Hypothalamus (tissue), 51 donors: ENCODE results near the gene SUSD6.
A peak's percentile ranks its signal among the peaks of the same experiment; 100 is the strongest.

Source experiments
- DNase-seq, 51 donors: peaks; one replicate each; lab custom pipeline; 2025; lab: John Stamatoyannopoulos, UW

Gene SUSD6

GRCh38 chr14:69669375-69669774 is 58.0 kb downstream of the SUSD6 start:
- DNase-seq = no peak

GRCh38 chr14:69670093-69670492 is 58.7 kb downstream of the SUSD6 start:
- no peak for DNase-seq

GRCh38 chr14:69671365-69672030 is 60.1 kb downstream of the SUSD6 start:
- no peak for DNase-seq

- DNase-seq = no peak
Measured at GRCh38 chr14:69672356-69672755, 61.0 kb downstream of the SUSD6 start.

- no peak for DNase-seq
Measured at GRCh38 chr14:69673104-69673503, 61.7 kb downstream of the SUSD6 start.

- no peak for DNase-seq
Measured at GRCh38 chr14:69673578-69674305, 62.3 kb downstream of the SUSD6 start.

- DNase-seq = no peak
Measured at GRCh38 chr14:69674546-69675244, 63.3 kb downstream of the SUSD6 start.

GRCh38 chr14:69675245-69675583 is 63.8 kb downstream of the SUSD6 start:
- no peak for DNase-seq

- DNase-seq = no peak
Measured at GRCh38 chr14:69675877-69676416, 64.6 kb downstream of the SUSD6 start.

- no peak for DNase-seq
Measured at GRCh38 chr14:69676723-69677122, 65.3 kb downstream of the SUSD6 start.

GRCh38 chr14:69680297-69680696 is 68.9 kb downstream of the SUSD6 start:
- no peak for DNase-seq

- no peak for DNase-seq
Measured at GRCh38 chr14:69682136-69682535, 70.7 kb downstream of the SUSD6 start.

- DNase-seq = no peak
Measured at GRCh38 chr14:69682621-69683263, 71.3 kb downstream of the SUSD6 start.

- DNase-seq = no peak
Measured at GRCh38 chr14:69683971-69684370, 72.6 kb downstream of the SUSD6 start.

GRCh38 chr14:69684461-69685217 is 73.2 kb downstream of the SUSD6 start:
- DNase-seq = peak in 1 of 51 donors; percentile 29

GRCh38 chr14:69685218-69685616 is 73.8 kb downstream of the SUSD6 start:
- DNase-seq = no peak

- DNase-seq = peak in 29 of 51 donors; percentile 15 to 66 (median 46)
Measured at GRCh38 chr14:69685716-69686115, 74.3 kb downstream of the SUSD6 start.

- no peak for DNase-seq
Measured at GRCh38 chr14:69687606-69688298, 76.4 kb downstream of the SUSD6 start.

- DNase-seq = peak in 27 of 51 donors; percentile 19 to 81 (median 52)
Measured at GRCh38 chr14:69688299-69688649, 76.9 kb downstream of the SUSD6 start.

GRCh38 chr14:69690042-69690441 is 78.6 kb downstream of the SUSD6 start:
- no peak for DNase-seq
